Prostate gland (tissue), 2 donors: ENCODE results near the gene C1QTNF5. TPM values are rescaled to one million over a fixed set of nuclear protein-coding genes. Genes with fewer than 3 reads are reported as not detected.

Source experiments
- DNase-seq: peaks from one replicate; pipeline ENCODE4 v3.0.0-alpha.2; 2019; ENCODE audit warnings: low spot score
- H3K27ac ChIP-seq, 2 donors: fragments of 200-600 bp; sonication (generic); 2 replicates each; pipeline ENCODE4 v1.5.1; 2017 to 2019
- H3K27me3 ChIP-seq: fragments of 200-600 bp; sonication (generic); replicated peaks from 2 replicates; pipeline ENCODE4 v1.5.1; 2019; ENCODE audit not compliant: insufficient read depth
- H3K36me3 ChIP-seq, 2 donors: fragments of 200-600 bp; sonication (generic); 1 replicate in 1 of 2; 2 replicates in 1 of 2; pipeline versions ENCODE4 v1.5.1 to v1.8.1; 2017 to 2019
- H3K4me1 ChIP-seq: fragments of 200-600 bp; sonication (generic); replicated peaks from 2 replicates; pipeline ENCODE4 v1.5.1; 2019
- H3K4me3 ChIP-seq, 2 donors: fragments of 200-600 bp; sonication (generic); 2 replicates each; pipeline ENCODE4 v1.5.1; 2017 to 2019
- H3K9me3 ChIP-seq: fragments of 200-600 bp; sonication (generic); 2 replicates; pipeline ENCODE4 v1.5.1; 2017
- POLR2A ChIP-seq: fragments of 450-650 bp; IDR thresholded peaks from one replicate; pipeline ENCODE4 v1.6.1; 2016; ENCODE audit warnings: antibody characterized with exemption, mild to moderate bottlenecking
- POLR2AphosphoS5 ChIP-seq: sonication (generic); formaldehyde crosslinking; IDR thresholded peaks from one replicate; pipeline ENCODE4 v1.6.1; 2017; ENCODE audit warnings: antibody characterized with exemption
- WGBS: methylation state at CpG from one replicate; pipeline ENCODE4 v1.1.5; 2018; 5-methylcytosine and 5-hydroxymethylcytosine counted together
- intact Hi-C: fragments of 100-400 bp; cut with DNase I; formaldehyde crosslinking; loops from one replicate; pipeline ENCODE4 v1.14.2; 2022
- total RNA-seq, 2 donors: library from RNA; depleted of rRNA; stranded (reverse); fragments of >200 nt; gene quantifications; one replicate each; pipeline ENCODE4 v1.1.0, GENCODE V29; 2016
- TF ChIP-seq, protein P1 (sequence below), 4 experiments: fragments of 200-600 bp in 2 of 4; fragments of 450-650 bp in 2 of 4; sonication (generic) in 2 of 4; IDR thresholded peaks; 1 replicate in 3 of 4; 2 replicates in 1 of 4; pipeline ENCODE4 v1.5.1; 2016 to 2019; ENCODE audit warnings: antibody characterized with exemption in 4 of 4, mild to moderate bottlenecking in 2 of 4, moderate library complexity in 2 of 4

C1QTNF5 gene
- total RNA-seq, 2 donors from 2014 or later: 15.3 to 20.2 TPM

DNA sequence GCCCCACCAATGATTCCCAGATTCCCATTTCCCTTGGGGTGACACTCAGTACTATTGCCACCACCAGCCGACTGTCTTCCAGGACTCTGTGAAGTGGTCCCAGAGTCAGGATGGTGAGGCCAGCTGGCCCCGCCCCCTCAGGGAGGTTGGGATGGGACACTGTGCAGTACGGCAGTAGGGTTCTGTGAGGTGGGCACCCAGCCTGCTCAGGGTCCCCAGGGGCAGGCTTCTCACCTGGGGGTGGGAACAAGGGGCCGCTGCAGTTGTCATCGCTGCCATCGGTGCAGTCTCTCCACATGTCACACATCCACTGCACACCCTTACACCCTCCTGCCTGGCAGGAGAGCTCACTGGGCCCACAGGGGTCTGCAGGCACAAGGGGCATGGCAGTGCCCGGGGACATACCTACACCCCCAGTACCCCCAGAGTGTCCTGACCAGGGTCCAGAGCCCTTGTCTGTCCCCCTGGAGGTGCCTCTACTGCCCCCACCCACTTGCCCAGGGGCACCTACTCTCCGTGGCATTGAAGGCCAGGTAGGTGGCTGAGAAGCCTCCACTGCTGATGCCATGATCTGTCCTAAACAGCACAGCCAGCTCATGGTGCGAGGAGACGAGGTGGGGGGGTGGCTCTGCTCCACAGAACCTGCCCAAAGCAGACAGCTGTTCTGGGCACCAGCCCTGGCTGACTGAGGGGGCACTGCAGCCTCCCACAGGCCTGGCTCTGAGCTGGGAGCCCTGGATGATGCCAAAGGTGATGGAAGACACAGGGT is 1.9 kb upstream of the C1QTNF5 start:
- TF ChIP-seq POLR2A: no peak
- TF ChIP-seq POLR2AphosphoS5: no peak
- DNase-seq: no peak
- H3K4me3 ChIP-seq: no peak overlapping the region
- peaks cover 9% of the 10 kb centered on the region for H3K4me1 ChIP-seq
- 95% methylated on average over 6 of the region's 10 CpGs for WGBS
- intact Hi-C loops: no loop called here
- H3K27me3 ChIP-seq: no peaks in the 10 kb centered on the region
- H3K36me3 ChIP-seq: no peaks in the 10 kb centered on the region
- H3K27ac ChIP-seq: no peak overlapping the region
- H3K9me3 ChIP-seq: no peaks in the 10 kb centered on the region

DNA sequence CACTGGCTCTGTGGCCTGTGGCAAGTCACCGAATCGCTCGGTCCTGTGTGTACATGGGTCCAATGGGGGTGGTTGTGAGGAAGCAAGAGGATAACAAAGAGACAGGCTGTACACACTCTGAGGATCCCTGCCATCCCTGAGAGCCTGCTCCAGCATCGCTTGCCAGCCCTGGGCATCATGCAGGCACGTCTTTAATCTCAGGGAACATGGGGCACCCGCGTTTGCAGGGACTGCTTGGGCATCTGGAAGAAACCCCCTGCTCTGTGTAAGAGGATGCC is 1.3 kb upstream of the C1QTNF5 start:
- TF ChIP-seq POLR2A (no peak), POLR2AphosphoS5 (no peak)
- TF ChIP-seq, protein P1, sequence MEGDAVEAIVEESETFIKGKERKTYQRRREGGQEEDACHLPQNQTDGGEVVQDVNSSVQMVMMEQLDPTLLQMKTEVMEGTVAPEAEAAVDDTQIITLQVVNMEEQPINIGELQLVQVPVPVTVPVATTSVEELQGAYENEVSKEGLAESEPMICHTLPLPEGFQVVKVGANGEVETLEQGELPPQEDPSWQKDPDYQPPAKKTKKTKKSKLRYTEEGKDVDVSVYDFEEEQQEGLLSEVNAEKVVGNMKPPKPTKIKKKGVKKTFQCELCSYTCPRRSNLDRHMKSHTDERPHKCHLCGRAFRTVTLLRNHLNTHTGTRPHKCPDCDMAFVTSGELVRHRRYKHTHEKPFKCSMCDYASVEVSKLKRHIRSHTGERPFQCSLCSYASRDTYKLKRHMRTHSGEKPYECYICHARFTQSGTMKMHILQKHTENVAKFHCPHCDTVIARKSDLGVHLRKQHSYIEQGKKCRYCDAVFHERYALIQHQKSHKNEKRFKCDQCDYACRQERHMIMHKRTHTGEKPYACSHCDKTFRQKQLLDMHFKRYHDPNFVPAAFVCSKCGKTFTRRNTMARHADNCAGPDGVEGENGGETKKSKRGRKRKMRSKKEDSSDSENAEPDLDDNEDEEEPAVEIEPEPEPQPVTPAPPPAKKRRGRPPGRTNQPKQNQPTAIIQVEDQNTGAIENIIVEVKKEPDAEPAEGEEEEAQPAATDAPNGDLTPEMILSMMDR (IDR thresholded peaks at IDR 0.05): no peak
- no peak for DNase-seq
- Histone ChIP-seq H3K27me3 (no peaks in the 10 kb centered on the region), H3K4me1 (peaks cover 9% of the 10 kb centered on the region), H3K36me3 (no peaks in the 10 kb centered on the region), H3K27ac (no peak overlapping the region), H3K4me3 (no peak overlapping the region), H3K9me3 (no peaks in the 10 kb centered on the region)
- intact Hi-C loops: no loop called here
- 79% methylated on average over 7 of the region's 7 CpGs for WGBS

DNA sequence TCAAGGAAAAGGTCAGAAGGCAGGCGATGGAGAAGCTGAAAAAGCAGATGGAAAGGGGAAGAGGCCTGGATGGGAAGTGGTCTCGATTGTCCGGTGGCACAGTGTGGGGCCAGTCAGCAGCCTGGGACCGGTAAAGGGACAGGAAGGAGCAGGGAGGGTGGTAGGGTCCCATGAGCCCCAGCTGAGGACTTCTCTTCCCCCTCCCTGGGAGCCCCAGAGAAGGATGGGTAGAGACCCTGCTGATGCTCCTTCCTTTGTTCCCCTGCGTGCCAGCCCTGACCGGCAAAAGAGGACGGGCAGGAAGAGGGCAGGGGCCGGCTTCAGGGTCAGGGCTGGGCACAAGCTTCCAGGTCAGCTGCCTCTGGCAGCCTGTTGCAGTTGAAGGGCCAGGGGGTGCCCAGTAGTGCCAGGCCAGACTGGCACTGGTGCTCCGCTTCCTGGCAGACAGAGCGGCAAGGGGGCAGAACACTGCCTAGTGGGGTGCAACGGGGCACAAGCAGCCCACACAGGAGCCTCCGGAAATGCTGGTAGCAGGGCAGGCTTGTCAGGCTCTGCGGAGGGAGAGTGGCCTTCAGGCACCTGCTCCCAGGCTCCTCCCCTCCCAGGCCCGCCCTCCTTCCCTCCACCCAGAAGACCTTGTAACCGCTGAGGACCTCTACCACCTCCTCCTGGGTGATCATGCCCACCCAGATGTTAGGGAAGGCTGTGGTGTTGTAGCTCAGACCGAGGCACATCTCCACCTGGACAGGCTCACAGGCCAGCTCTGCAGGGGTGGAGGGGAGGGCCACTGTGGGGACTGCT is 739 bp upstream of the C1QTNF5 start:
- Histone ChIP-seq H3K4me1 (peaks cover 9% of the 10 kb centered on the region), H3K27me3 (no peaks in the 10 kb centered on the region), H3K27ac (peak overlapping the region; percentile 69 to 78), H3K36me3 (no peaks in the 10 kb centered on the region), H3K9me3 (no peaks in the 10 kb centered on the region), H3K4me3 (no peak overlapping the region)
- TF ChIP-seq, protein P1 (IDR thresholded peaks at IDR 0.05): no peak
- no peak for TF ChIP-seq POLR2A
- no peak for TF ChIP-seq POLR2AphosphoS5
- intact Hi-C loops: no loop called here
- DNase-seq: no peak
- 68% methylated on average over 13 of the region's 16 CpGs for WGBS

DNA sequence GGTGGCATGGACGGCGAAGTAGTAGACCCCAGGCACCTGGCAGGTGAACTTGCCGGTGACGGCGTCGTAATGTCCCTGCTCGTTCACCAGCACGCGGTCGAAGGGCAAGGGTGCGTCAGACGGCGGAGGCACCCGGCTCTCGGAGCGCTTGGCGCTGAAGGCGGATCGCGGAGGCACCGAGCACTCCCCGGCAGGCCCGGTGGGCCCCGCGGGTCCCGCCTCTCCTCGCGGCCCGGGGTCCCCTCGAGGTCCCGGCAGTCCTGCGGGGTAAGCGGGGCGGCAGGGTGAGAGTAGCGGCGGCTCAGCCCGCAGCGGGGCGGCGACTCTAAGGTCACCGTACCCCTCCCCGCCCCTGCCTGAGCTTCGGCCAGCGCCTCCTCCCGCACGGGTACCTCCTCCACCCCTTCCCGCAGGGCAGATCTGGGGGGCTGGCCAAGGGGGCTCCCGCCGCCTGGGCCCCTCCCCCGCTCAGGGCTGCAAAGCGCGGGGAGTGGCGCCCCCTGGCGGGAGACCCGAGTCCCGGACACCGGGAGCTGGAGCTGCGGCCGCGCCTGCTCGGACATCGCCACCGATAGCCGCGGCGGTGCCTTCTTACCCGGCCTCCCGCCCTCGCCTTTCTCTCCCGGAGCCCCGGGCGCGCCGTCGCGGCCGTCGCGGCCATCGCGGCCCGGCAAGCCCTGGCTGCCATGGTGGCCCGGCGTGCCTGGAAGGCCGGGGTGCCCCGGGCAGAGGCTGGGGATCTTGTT is 921 bp downstream of the C1QTNF5 start:
- DNase-seq: no peak
- peaks cover 19% of the 10 kb centered on the region for H3K4me1 ChIP-seq
- intact Hi-C loops: loop anchor here (2.0 kb wide), 1 partner anchor 133 kb away; the partner anchor contains the start of gene CBL
- no peaks in the 10 kb centered on the region for H3K36me3 ChIP-seq
- no peaks in the 10 kb centered on the region for H3K27me3 ChIP-seq
- H3K9me3 ChIP-seq: no peaks in the 10 kb centered on the region
- WGBS: 13% methylated on average over 14 of the region's 86 CpGs
- TF ChIP-seq POLR2A: no peak
- TF ChIP-seq, protein P1 (IDR thresholded peaks at IDR 0.05): peak; percentile 80 to 95 (median 82)
- peak overlapping the region; percentile 33 to 41 for H3K4me3 ChIP-seq
- peak overlapping the region; percentile 69 to 78 for H3K27ac ChIP-seq

DNA sequence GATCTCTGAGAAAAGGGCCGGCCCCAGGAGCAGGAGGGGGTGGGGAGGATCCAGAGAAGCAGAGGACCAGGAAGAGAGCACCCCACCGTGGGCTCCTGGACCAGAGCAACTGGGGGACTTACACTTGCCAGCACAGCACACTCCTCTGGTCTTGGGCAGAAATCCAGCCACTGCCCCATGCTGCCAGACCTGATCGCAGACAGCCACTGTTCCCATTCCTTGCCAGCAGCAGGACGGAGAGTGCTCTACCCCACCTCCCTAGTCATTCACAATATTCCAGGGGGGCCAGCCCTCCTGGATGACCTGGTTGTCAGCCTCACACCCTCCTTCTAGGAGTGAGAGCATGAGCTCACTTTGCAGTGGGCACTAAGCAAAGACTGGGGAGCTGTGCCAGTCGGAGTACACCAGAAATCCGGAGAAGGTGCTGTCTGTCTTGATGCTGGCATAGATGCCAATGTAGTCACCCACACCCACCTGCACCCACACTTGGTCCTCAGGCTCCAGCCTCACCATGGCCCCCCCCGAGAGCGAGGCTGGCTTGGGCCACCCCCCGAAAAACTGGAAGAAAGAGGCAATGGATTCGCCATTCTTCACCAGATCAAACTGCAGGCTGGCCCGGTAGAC is 1.6 kb downstream of the C1QTNF5 start:
- H3K27ac ChIP-seq: peak overlapping the region in 1 of 2 donors; percentile 18
- no peak for DNase-seq

More for the DNA sequence above, 1.6 kb downstream of the C1QTNF5 start:
- no peak for TF ChIP-seq POLR2AphosphoS5
- TF ChIP-seq POLR2A: no peak
- TF ChIP-seq, protein P1 (IDR thresholded peaks at IDR 0.05): no peak
- H3K36me3 ChIP-seq: no peaks in the 10 kb centered on the region
- peak overlapping the region in 1 of 2 donors; percentile 41 for H3K4me3 ChIP-seq
- intact Hi-C loops: loop anchor here (2.0 kb wide), 1 partner anchor 132 kb away; the partner anchor contains the start of gene CBL
- no peaks in the 10 kb centered on the region for H3K9me3 ChIP-seq
- no peaks in the 10 kb centered on the region for H3K27me3 ChIP-seq
- 48% methylated on average over 11 of the region's 11 CpGs for WGBS
- peaks cover 20% of the 10 kb centered on the region for H3K4me1 ChIP-seq
